Chondrocyte (in vitro differentiated cells): ENCODE data around the gene AUTS2. TPM values are rescaled to one million over a fixed set of nuclear protein-coding genes. Genes with fewer than 3 reads are reported as not detected.

Experiments used
- DNase-seq: peaks from one replicate; pipeline ENCODE4 v3.0.0; 2021; ENCODE audit warnings: mixed read lengths, low spot score
- H3K27ac Mint-ChIP-seq: one replicate; pipeline ENCODE4 v1.8.0; 2021; ENCODE audit warnings: mild to moderate bottlenecking, moderate library complexity, mixed read lengths; ENCODE audit not compliant: unreplicated experiment
- H3K27me3 Mint-ChIP-seq: 2 replicates; pipeline ENCODE4 v1.8.0; 2021; ENCODE audit warnings: low read depth, mixed read lengths
- H3K36me3 Mint-ChIP-seq: 2 replicates; pipeline ENCODE4 v1.8.0; 2021; ENCODE audit warnings: low read depth, mixed read lengths
- H3K4me1 Mint-ChIP-seq: 2 replicates; pipeline ENCODE4 v1.8.0; 2021; ENCODE audit warnings: low read depth, mild to moderate bottlenecking, mixed read lengths
- H3K4me3 Mint-ChIP-seq: one replicate; pipeline ENCODE4 v1.8.0; 2021; ENCODE audit warnings: mild to moderate bottlenecking, moderate library complexity, mixed read lengths; ENCODE audit not compliant: unreplicated experiment
- H3K9me3 Mint-ChIP-seq: 2 replicates; pipeline ENCODE4 v1.8.0; 2021; ENCODE audit warnings: low read depth, mixed read lengths
- total RNA-seq: library from RNA; stranded (reverse); gene quantifications from 3 replicates; pipeline ENCODE4 v1.2.1, GENCODE V29; 2021
- TF ChIP-seq, protein P1 (sequence below): fragments of 200-600 bp; sonication (generic); IDR thresholded peaks from 2 replicates; pipeline ENCODE4 v1.5.0; 2021; ENCODE audit warnings: antibody characterized with exemption, mild to moderate bottlenecking, moderate library complexity

Gene AUTS2
- total RNA-seq, 1 donor from 2014 or later: 31.5 TPM

DNA sequence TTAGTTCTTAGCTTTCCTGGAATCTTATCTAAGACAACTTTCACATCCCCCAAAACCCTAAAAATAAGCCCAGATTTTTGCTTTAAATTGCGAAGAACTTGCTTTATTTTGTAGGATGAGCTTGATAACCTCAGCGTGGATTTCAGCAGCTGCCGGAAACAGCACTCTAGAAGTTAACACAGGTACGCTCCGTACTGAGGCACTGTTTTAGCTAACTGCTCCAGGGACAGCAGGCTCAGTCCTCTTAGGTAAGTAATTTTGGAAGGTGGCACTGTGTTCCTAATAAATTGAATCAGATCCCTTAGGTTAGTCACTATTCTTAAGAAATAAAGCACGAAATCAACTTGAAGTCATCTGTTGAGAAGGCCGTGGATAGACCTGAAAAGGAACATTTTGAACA, 2.2 kb upstream of the AUTS2 start:
- H3K4me1 Mint-ChIP-seq: peaks cover 13% of the 10 kb centered on the region
- DNase-seq: no peak
- H3K4me3 Mint-ChIP-seq: no peak overlapping the region
- TF ChIP-seq, protein P1, sequence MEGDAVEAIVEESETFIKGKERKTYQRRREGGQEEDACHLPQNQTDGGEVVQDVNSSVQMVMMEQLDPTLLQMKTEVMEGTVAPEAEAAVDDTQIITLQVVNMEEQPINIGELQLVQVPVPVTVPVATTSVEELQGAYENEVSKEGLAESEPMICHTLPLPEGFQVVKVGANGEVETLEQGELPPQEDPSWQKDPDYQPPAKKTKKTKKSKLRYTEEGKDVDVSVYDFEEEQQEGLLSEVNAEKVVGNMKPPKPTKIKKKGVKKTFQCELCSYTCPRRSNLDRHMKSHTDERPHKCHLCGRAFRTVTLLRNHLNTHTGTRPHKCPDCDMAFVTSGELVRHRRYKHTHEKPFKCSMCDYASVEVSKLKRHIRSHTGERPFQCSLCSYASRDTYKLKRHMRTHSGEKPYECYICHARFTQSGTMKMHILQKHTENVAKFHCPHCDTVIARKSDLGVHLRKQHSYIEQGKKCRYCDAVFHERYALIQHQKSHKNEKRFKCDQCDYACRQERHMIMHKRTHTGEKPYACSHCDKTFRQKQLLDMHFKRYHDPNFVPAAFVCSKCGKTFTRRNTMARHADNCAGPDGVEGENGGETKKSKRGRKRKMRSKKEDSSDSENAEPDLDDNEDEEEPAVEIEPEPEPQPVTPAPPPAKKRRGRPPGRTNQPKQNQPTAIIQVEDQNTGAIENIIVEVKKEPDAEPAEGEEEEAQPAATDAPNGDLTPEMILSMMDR: no peak
- H3K36me3 Mint-ChIP-seq: no peaks in the 10 kb centered on the region
- no peaks in the 10 kb centered on the region for H3K9me3 Mint-ChIP-seq
- no peak overlapping the region for H3K27ac Mint-ChIP-seq
- no peaks in the 10 kb centered on the region for H3K27me3 Mint-ChIP-seq

DNA sequence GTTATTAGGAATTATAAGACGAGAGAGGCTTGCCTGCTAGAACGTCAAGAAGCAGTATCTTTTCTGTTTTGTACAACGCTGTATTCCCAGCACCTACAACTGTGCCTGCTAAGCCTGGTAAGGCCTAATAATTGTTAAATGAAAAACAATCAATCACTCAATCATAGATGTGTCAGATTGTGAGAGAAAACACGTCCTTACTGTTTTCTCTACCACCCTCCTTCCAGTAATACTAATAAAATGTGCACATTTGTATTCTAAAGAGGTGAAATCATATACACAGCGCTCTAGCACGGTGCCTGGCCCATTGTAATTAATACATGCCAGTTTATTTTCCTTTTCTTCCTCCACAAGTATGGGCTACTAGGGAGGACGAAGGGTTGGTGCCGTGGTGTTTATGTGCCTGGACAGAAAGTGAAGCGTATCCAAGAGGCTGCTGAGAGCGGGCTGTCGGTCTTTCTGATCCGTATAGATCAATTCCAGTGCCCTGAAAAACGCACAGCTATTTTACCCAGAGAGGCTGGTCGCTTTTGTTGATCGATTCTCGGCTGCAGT, 1.5 kb upstream of the AUTS2 start:
- Mint-ChIP-seq H3K4me3 (peak overlapping the region; percentile 67), H3K9me3 (no peaks in the 10 kb centered on the region), H3K27ac (no peak overlapping the region), H3K27me3 (no peaks in the 10 kb centered on the region), H3K4me1 (peaks cover 13% of the 10 kb centered on the region), H3K36me3 (no peaks in the 10 kb centered on the region)
- TF ChIP-seq, protein P1: no peak
- DNase-seq: no peak

DNA sequence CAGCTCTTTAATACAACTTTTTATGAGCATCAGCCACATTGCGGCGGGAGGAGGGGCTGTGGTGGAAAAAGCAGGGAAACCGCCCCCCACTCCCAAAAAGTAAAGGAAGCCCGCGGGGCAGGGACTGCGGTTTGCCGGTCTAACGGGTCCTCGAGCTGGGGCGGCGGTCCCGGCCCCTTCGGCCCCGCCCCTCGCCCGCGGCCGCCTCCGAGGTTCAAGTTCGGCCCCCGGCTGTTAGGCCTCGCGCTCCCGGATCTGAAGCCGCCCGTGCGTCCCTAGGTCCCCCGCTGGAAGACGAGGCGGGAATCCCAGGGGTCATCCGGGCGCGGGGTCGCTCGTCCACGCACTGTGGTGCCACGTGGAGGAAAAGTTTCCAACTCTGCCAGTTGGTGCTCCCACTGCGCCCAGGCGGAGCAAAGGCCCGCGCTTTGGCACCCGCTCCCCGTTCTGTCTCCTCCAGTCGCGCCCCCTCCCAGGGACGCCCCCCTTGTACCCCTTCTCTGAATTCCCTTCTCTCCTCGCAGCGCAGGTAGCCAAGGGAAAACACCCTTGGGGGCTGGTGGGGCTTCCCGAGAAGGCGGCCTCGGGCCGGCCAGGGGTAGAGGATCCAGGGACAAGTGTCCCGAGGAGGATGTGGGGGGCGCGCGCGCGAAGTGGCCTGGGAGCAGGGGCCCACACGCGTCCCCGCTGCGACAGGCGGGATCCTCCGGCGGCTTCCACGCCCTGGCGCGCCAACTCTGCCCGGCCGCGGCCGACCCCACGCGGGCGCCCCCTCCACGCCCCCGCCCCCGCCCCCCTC, 798 bp upstream of the AUTS2 start:
- no peaks in the 10 kb centered on the region for H3K36me3 Mint-ChIP-seq
- H3K27me3 Mint-ChIP-seq: no peaks in the 10 kb centered on the region
- TF ChIP-seq, protein P1: peak; percentile 13
- no peak overlapping the region for H3K27ac Mint-ChIP-seq
- H3K4me1 Mint-ChIP-seq: peaks cover 13% of the 10 kb centered on the region
- peak; percentile 93 for DNase-seq
- H3K4me3 Mint-ChIP-seq: peak overlapping the region; percentile 67
- H3K9me3 Mint-ChIP-seq: no peaks in the 10 kb centered on the region

DNA sequence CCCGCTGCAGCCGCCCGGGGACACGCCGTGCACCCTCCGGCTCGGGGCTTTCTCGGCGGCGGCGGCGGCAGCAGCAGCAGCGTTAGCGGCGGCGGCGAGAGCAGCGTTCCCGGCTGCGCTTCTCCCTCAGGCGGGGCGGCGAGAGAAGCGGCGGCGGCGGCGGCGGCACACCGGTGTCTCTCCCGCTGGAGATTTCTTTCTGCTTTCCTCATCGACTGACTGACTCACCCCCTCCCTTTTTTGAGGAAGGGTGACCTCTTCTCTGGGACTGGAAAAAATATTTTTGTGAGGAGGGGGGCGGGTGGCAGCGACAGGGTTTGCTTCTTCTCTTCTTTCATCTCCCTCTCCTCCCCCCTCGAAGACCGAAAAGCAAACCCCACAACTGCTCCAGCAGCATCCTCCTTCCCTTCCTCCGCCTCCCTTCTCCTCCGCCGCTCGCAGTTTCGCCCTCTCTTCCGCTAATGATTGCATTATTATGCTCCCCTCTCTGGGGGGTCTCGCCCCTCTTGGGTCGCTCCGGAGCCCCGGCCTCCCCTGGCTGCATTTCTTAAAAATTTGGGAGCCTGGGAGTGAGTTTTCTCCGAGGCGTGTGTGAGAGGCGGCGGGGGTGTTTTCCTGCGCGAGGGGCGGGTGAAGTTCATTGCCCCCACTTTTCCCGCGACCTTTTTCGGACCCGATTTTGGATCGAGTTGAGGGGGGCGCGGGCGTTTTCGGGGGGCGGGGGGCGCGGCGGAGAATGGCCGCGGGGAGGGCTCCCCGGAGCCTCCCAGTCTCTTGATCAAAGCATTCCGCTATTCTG, 411 bp downstream of the AUTS2 start:
- DNase-seq: no peak
- Mint-ChIP-seq H3K9me3 (no peaks in the 10 kb centered on the region), H3K4me3 (peak overlapping the region; percentile 94), H3K4me1 (peaks cover 13% of the 10 kb centered on the region), H3K27me3 (no peaks in the 10 kb centered on the region), H3K27ac (peak overlapping the region; percentile 92), H3K36me3 (no peaks in the 10 kb centered on the region)
- TF ChIP-seq, protein P1: no peak

DNA sequence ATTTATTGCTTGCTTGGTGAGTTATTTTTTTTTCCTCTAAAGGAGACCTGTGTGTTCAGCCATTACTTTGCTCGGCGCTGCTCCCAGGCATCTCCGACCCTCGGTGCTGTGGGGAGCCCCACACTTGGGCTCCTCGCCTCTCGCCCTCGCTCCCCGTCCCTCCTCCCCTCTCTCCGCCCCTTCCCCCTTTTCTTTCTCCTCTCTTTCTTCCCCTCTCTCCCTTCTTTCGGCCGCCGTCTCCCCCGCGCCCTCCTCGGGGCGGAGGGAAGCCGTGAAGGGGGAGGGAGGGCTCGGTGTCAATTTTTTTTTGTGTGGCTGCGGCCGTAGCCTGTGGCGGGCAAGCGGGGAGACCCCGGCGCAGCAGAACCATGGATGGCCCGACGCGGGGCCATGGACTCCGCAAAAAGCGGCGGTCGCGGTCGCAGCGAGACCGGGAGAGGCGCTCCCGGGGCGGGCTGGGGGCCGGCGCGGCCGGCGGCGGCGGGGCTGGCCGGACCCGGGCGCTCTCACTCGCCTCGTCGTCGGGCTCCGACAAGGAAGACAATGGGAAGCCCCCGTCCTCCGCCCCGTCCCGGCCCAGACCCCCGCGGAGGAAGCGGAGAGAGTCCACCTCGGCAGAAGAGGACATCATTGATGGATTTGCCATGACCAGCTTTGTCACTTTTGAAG, 1.1 kb downstream of the AUTS2 start:
- Mint-ChIP-seq H3K4me3 (peak overlapping the region; percentile 94), H3K36me3 (no peaks in the 10 kb centered on the region), H3K9me3 (no peaks in the 10 kb centered on the region), H3K4me1 (peaks cover 13% of the 10 kb centered on the region), H3K27me3 (no peaks in the 10 kb centered on the region), H3K27ac (peak overlapping the region; percentile 85)
- TF ChIP-seq, protein P1: no peak
- DNase-seq: no peak
